H1 (cell line): Measurements from ENCODE around the gene BCL2L11. TPM values are rescaled to one million over a fixed set of nuclear protein-coding genes. Genes with fewer than 3 reads are reported as not detected.

ENCODE experiments used
- CTCF ChIA-PET: fragments of 300-600 bp; sonication (Branson Sonifier 250); formaldehyde crosslinking; loops from one replicate; lab custom pipeline; 2021; ENCODE audit not compliant: partially characterized antibody; lab: Charles Lee
- POLR2A ChIA-PET: fragments of 300-600 bp; sonication (Branson Sonifier 250); formaldehyde crosslinking; loops from one replicate; lab custom pipeline; 2021; ENCODE audit warnings: inconsistent platforms; ENCODE audit not compliant: partially characterized antibody; lab: Charles Lee
- DNase-seq, 2 experiments: peaks; one replicate each; pipeline versions ENCODE4 v3.0.0 to v3.0.0-alpha.2; 2010 to 2022; ENCODE audit warnings: low spot score in 2 of 2, low read depth in 1 of 2, mixed read lengths in 1 of 2
- FAIRE-seq: peaks from 2 replicates; lab custom pipeline; 2011; peaks lifted over from hg19 to GRCh38; lab: Jason Lieb, UNC
- H2AFZ ChIP-seq: 2 replicates; pipeline ENCODE4 v1.8.1; 2012; ENCODE audit warnings: low read length, inconsistent platforms
- H2AK5ac ChIP-seq: 2 replicates; pipeline ENCODE4 v1.6.1; 2013; ENCODE audit warnings: low read depth, low read length
- H2BK120ac ChIP-seq: replicated peaks from 2 replicates; pipeline ENCODE3; 2013; ENCODE audit warnings: low read depth, low read length, inconsistent platforms
- H2BK12ac ChIP-seq: 2 replicates; pipeline ENCODE4 v1.6.1; 2013; ENCODE audit warnings: low read depth, low read length
- H2BK15ac ChIP-seq: 2 replicates; pipeline ENCODE4 v1.6.1; 2013; ENCODE audit warnings: low read length
- H2BK20ac ChIP-seq: 2 replicates; pipeline ENCODE4 v1.6.1; 2013; ENCODE audit warnings: low read length
- H2BK5ac ChIP-seq: 2 replicates; pipeline ENCODE4 v1.6.1; 2013; ENCODE audit warnings: low read depth, low read length
- H3K14ac ChIP-seq: 2 replicates; pipeline ENCODE4 v1.6.1; 2013; ENCODE audit warnings: inconsistent platforms; ENCODE audit not compliant: insufficient read length
- H3K18ac ChIP-seq: 2 replicates; pipeline ENCODE4 v1.6.1; 2013; ENCODE audit warnings: low read length; ENCODE audit errors: extremely low read depth
- H3K23ac ChIP-seq: 2 replicates; pipeline ENCODE4 v1.6.1; 2013; ENCODE audit warnings: inconsistent platforms; ENCODE audit not compliant: insufficient read length
- H3K23me2 ChIP-seq: 2 replicates; pipeline ENCODE4 v1.6.1; 2013; ENCODE audit warnings: low read depth, low read length
- H3K27ac ChIP-seq: 2 replicates; pipeline ENCODE4 v1.6.1; 2011; ENCODE audit warnings: low read depth, low read length, inconsistent platforms
- H3K27me3 ChIP-seq, 4 experiments: replicated peaks in 1 of 4; 1 replicate in 1 of 4; 2 replicates in 3 of 4; pipeline versions ENCODE4 v1.6.1 to v1.8.1; 2011 to 2013; ENCODE audit warnings: low read length in 3 of 4, mild to moderate bottlenecking in 3 of 4, inconsistent platforms in 2 of 4, mixed read lengths in 2 of 4, moderate library complexity in 1 of 4; ENCODE audit not compliant: control insufficient read depth in 3 of 4, insufficient read depth in 3 of 4; ENCODE audit errors: extremely low read depth in 1 of 4
- H3K36me3 ChIP-seq, 4 experiments: 2 replicates each; pipeline versions ENCODE4 v1.6.1 to v1.8.1; 2011 to 2013; ENCODE audit warnings: mild to moderate bottlenecking in 4 of 4, low read length in 3 of 4, moderate library complexity in 2 of 4, control low read depth in 1 of 4, inconsistent platforms in 1 of 4; ENCODE audit not compliant: insufficient read depth in 4 of 4, control insufficient read depth in 2 of 4
- H3K4ac ChIP-seq: replicated peaks from 2 replicates; pipeline ENCODE3; 2013; ENCODE audit warnings: low read length, low read depth, mixed read lengths, inconsistent platforms; ENCODE audit not compliant: insufficient read length
- H3K4me1 ChIP-seq, 4 experiments: replicated peaks in 1 of 4; 1 replicate in 1 of 4; 2 replicates in 3 of 4; pipeline versions ENCODE4 v1.6.1 to v1.8.1; 2011 to 2013; ENCODE audit warnings: low read length in 3 of 4, inconsistent platforms in 2 of 4, mixed read lengths in 1 of 4; ENCODE audit not compliant: insufficient read depth in 4 of 4, control insufficient read depth in 3 of 4
- H3K4me2 ChIP-seq, 2 experiments: 2 replicates each; pipeline versions ENCODE4 v1.6.1 to v1.8.1; 2011 to 2013; ENCODE audit warnings: low read depth in 2 of 2, low read length in 2 of 2, control low read depth in 1 of 2, inconsistent platforms in 1 of 2, mild to moderate bottlenecking in 1 of 2; ENCODE audit not compliant: insufficient read depth in 1 of 2
- H3K4me3 ChIP-seq, 4 experiments: fragments of 200-600, 300-600 bp in 1 of 4; sonication (generic), shearing (Covaris generic), sonication (Bioruptor Twin) in 1 of 4; 2 replicates each; pipeline versions ENCODE4 v1.5.1 to v1.8.1; 2011 to 2016; ENCODE audit warnings: low read length in 4 of 4, low read depth in 3 of 4, control low read depth in 2 of 4, inconsistent platforms in 2 of 4, mild to moderate bottlenecking in 2 of 4, mixed read lengths in 1 of 4, moderate library complexity in 1 of 4; ENCODE audit not compliant: insufficient read depth in 2 of 4; ENCODE audit errors: extremely low read depth in 1 of 4
- H3K56ac ChIP-seq: replicated peaks from 2 replicates; pipeline ENCODE3; 2013; ENCODE audit warnings: low read depth, mild to moderate bottlenecking, mixed read lengths, low read length, inconsistent platforms; ENCODE audit not compliant: insufficient read length
- H3K79me1 ChIP-seq: 2 replicates; pipeline ENCODE4 v1.6.1; 2013; ENCODE audit warnings: low read depth, low read length, control low read depth
- H3K79me2 ChIP-seq, 2 experiments: 2 replicates each; pipeline versions ENCODE4 v1.6.1 to v1.8.1; 2012 to 2013; ENCODE audit warnings: low read length in 2 of 2, mild to moderate bottlenecking in 2 of 2, inconsistent platforms in 1 of 2; ENCODE audit not compliant: insufficient read depth in 2 of 2, control insufficient read depth in 1 of 2
- H3K9ac ChIP-seq, 4 experiments: replicated peaks in 1 of 4; 1 replicate in 1 of 4; 2 replicates in 3 of 4; pipeline versions ENCODE4 v1.6.1 to v1.8.1; 2011 to 2013; ENCODE audit warnings: low read depth in 3 of 4, low read length in 3 of 4, control low read depth in 2 of 4, mild to moderate bottlenecking in 2 of 4, moderate library complexity in 2 of 4, inconsistent platforms in 1 of 4; ENCODE audit errors: extremely low read depth in 1 of 4
- H3K9me3 ChIP-seq, 2 experiments: 2 replicates each; pipeline versions ENCODE4 v1.6.1 to v1.8.1; 2012 to 2013; ENCODE audit warnings: mild to moderate bottlenecking in 2 of 2, moderate library complexity in 2 of 2, control low read depth in 1 of 2, inconsistent platforms in 1 of 2, low read depth in 1 of 2, low read length in 1 of 2, mixed read lengths in 1 of 2; ENCODE audit not compliant: insufficient read depth in 2 of 2
- H4K20me1 ChIP-seq, 2 experiments: replicated peaks in 1 of 2; 2 replicates each; pipeline versions ENCODE3 to v1.8.1; 2011 to 2013; ENCODE audit warnings: inconsistent platforms in 2 of 2, low read length in 2 of 2, mild to moderate bottlenecking in 1 of 2; ENCODE audit not compliant: insufficient read depth in 2 of 2, control insufficient read depth in 1 of 2
- H4K5ac ChIP-seq: 2 replicates; pipeline ENCODE4 v1.6.1; 2013; ENCODE audit warnings: low read length, low read depth, mixed read lengths, inconsistent platforms; ENCODE audit not compliant: insufficient read length
- H4K8ac ChIP-seq: 2 replicates; pipeline ENCODE4 v1.8.0; 2013; ENCODE audit warnings: mild to moderate bottlenecking, moderate library complexity, low read length, inconsistent platforms; ENCODE audit not compliant: insufficient read depth; ENCODE audit errors: extremely low read depth
- H4K91ac ChIP-seq: replicated peaks from 2 replicates; pipeline ENCODE3; 2013; ENCODE audit warnings: low read length, mixed read lengths, inconsistent platforms; ENCODE audit not compliant: insufficient read length
- CEBPB ChIP-seq: IDR thresholded peaks from 2 replicates; pipeline ENCODE4 v1.6.1; 2012; ENCODE audit warnings: low read depth, low read length
- E2F6 ChIP-seq: IDR thresholded peaks from 2 replicates; pipeline ENCODE4 v1.6.1; 2012; ENCODE audit warnings: inconsistent platforms
- FOSL1 ChIP-seq: IDR thresholded peaks from 2 replicates; pipeline ENCODE4 v1.6.1; 2011; ENCODE audit warnings: mild to moderate bottlenecking, low read depth, low read length, moderate library complexity; ENCODE audit not compliant: insufficient read depth
- HDAC2 ChIP-seq, 2 experiments: fragments of 300-600 bp in 1 of 2; sonication (generic) in 1 of 2; IDR thresholded peaks; 2 replicates each; pipeline ENCODE4 v1.6.1; 2011 to 2012; ENCODE audit warnings: low read depth in 2 of 2, low read length in 2 of 2, mild to moderate bottlenecking in 2 of 2, moderate library complexity in 2 of 2, borderline replicate concordance in 1 of 2, inconsistent platforms in 1 of 2
- HDAC6 ChIP-seq: IDR thresholded peaks from one replicate; pipeline ENCODE4 v1.7.1; 2012; ENCODE audit warnings: low read depth, mild to moderate bottlenecking, inconsistent platforms, low read length, moderate library complexity
- KDM1A ChIP-seq: fragments of 200-600, 300-600 bp; sonication (generic); IDR thresholded peaks from 2 replicates; pipeline ENCODE4 v1.7.1; 2016; ENCODE audit warnings: mild to moderate bottlenecking, low read length, borderline replicate concordance
- NRF1 ChIP-seq: IDR thresholded peaks from 2 replicates; pipeline ENCODE4 v1.6.1; 2011; ENCODE audit warnings: mild to moderate bottlenecking, low read depth, low read length, improper control_type of control experiment
- RFX5 ChIP-seq: IDR thresholded peaks from 2 replicates; pipeline ENCODE4 v1.6.1; 2011; ENCODE audit warnings: low read depth, low read length, improper control_type of control experiment, borderline replicate concordance
- SRF ChIP-seq: IDR thresholded peaks from 2 replicates; pipeline ENCODE4 v1.6.1; 2011; ENCODE audit warnings: mild to moderate bottlenecking, low read depth, low read length, moderate library complexity
- SUZ12 ChIP-seq: fragments of 200-600 bp; sonication (generic); IDR thresholded peaks from 2 replicates; pipeline ENCODE4 v1.6.1; 2012; ENCODE audit warnings: mild to moderate bottlenecking, inconsistent platforms, low read length, moderate library complexity, mixed read lengths
- TCF12 ChIP-seq: IDR thresholded peaks from 2 replicates; pipeline ENCODE4 v1.6.1; 2011; ENCODE audit warnings: low read depth, mild to moderate bottlenecking, low read length
- WGBS, 2 experiments: shearing (Covaris generic) in 1 of 2; methylation state at CpG; one replicate each; pipeline versions ENCODE4 v1.1.6 to v1.1.7; 2013 to 2015; ENCODE audit warnings: low lambda C conversion rate in 2 of 2, mixed read lengths in 2 of 2, inconsistent platforms in 1 of 2, low coverage in 1 of 2, missing lambda C conversion rate in 1 of 2; ENCODE audit not compliant: insufficient replicate concordance in 2 of 2, insufficient coverage in 1 of 2, insufficient read length in 1 of 2; ENCODE audit errors: extremely low coverage in 1 of 2, missing lambda C conversion rate in 1 of 2; 5-methylcytosine and 5-hydroxymethylcytosine counted together
- polyA plus RNA-seq, 7 experiments: library from polyadenylated mRNA; depleted of rRNA in 3 of 7; stranded (reverse) in 5 of 7; unstranded in 2 of 7; fragments of >200 nt in 5 of 7; fragments of 200-250 nt in 2 of 7; gene quantifications; 1 replicate in 5 of 7; 2 replicates in 1 of 7; 4 replicates in 1 of 7; pipeline versions ENCODE4 v1.2.1 to v1.2.3, GENCODE V29; 2011 to 2013; ENCODE audit warnings: missing spikeins in 2 of 7, mixed read lengths in 2 of 7
- total RNA-seq: library from RNA; stranded (reverse); fragmentation: NEBNext Ultra II Directional; extraction: Animal tissue kit (Norgen Biotek cat#: 25700); gene quantifications from 2 replicates; pipeline ENCODE4 v1.2.1, GENCODE V29; 2021

The BCL2L11 gene
- total and polyA plus RNA-seq, 2 of the 8 experiments (the other 6 are each of a cell fraction or from before 2014, with no cell fraction given), result 7.5 to 22.9 TPM

- no peak overlapping the region for H4K8ac ChIP-seq
- H2BK15ac ChIP-seq, result 0 out of 2 replicates have a peak overlapping the region, but pooled peaks have one; percentile 23
- CTCF ChIA-PET, result interaction anchor here (0.6 to 4.3 kb wide), 11 partner anchors 8 to 506 kb away, joined by 3 to 28 read pairs (median 5); no protein-coding TSS in a partner anchor
- no peak overlapping the region for H3K56ac ChIP-seq
- H2AK5ac ChIP-seq, result no peak overlapping the region
- no peak overlapping the region for H3K27ac ChIP-seq
- H2BK5ac ChIP-seq, result no peak overlapping the region
- H2AFZ ChIP-seq, result no peak overlapping the region
- no peaks in the 10 kb centered on the region for H3K79me2 ChIP-seq
- H4K5ac ChIP-seq, result no peak overlapping the region
- H4K91ac ChIP-seq, result no peak overlapping the region
- FAIRE-seq, result no peak
- H3K14ac ChIP-seq, result no peak overlapping the region
- H3K18ac ChIP-seq, result no peak overlapping the region
- H3K9me3 ChIP-seq, result no peaks in the 10 kb centered on the region
- no peak overlapping the region for H3K4me3 ChIP-seq
- no peaks in the 10 kb centered on the region; a peak in 1 of 7 replicates for H3K4me1 ChIP-seq
- no peak overlapping the region; a peak in 1 of 7 replicates for H3K9ac ChIP-seq
- no peak overlapping the region for H3K4me2 ChIP-seq
- H3K23ac ChIP-seq, result no peak overlapping the region
- no peaks in the 10 kb centered on the region for H4K20me1 ChIP-seq
- H2BK20ac ChIP-seq, result 0 out of 2 replicates have a peak overlapping the region, but pooled peaks have one; percentile 16
- H3K36me3 ChIP-seq, result no peaks in the 10 kb centered on the region
- DNase-seq, result no peak
- 85% methylated on average over 10 of the region's 10 CpGs; no CpG with 5 or more reads in 1 of the 2 experiments for WGBS, 2 experiments
- no peaks in the 10 kb centered on the region; the same call in 1 of the 2 replicates for H3K23me2 ChIP-seq
- no peaks in the 10 kb centered on the region for H3K27me3 ChIP-seq
- POLR2A ChIA-PET, result interaction anchor here (1.0 to 1.1 kb wide), 2 partner anchors 17 to 19 kb away, joined by 3 to 4 read pairs; no protein-coding TSS in a partner anchor
- no peak overlapping the region for H2BK120ac ChIP-seq
- H2BK12ac ChIP-seq, result no peak overlapping the region
- no peak overlapping the region for H3K4ac ChIP-seq
- H3K79me1 ChIP-seq, result no peaks in the 10 kb centered on the region
- no peak for TF ChIP-seq SRF
- TF ChIP-seq HDAC2 (IDR thresholded peaks at IDR 0.05; ENCODE audit: borderline replicate concordance in 1 of 2, low read depth in 2 of 2, low read length in 2 of 2), result no peak
- TF ChIP-seq NRF1, result no peak
- no peak for TF ChIP-seq SUZ12
- TF ChIP-seq TCF12, result no peak
- no peak for TF ChIP-seq RFX5
- no peak for TF ChIP-seq CEBPB
- TF ChIP-seq FOSL1, result no peak
- TF ChIP-seq HDAC6, result no peak
- no peak for TF ChIP-seq E2F6
- TF ChIP-seq KDM1A, result no peak
These were observed 65.5 kb downstream of the BCL2L11 start for GRCh38 chr2:111186121-111186715.
